Gastroesophageal sphincter (tissue), 4 donors: ENCODE results near the gene ARF6. TPM values are rescaled to one million over a fixed set of nuclear protein-coding genes. Genes with fewer than 3 reads are reported as not detected.

ENCODE experiments used
- ATAC-seq: fragments of 150-250 bp; one replicate; pipeline ENCODE4 v1.9.1; 2016; ENCODE audit warnings: mild to moderate bottlenecking, moderate library complexity
- H3K27ac ChIP-seq, 4 donors: fragments of 200-600 bp; sonication (generic) in 3 of 4; 1 replicate in 3 of 4; 2 replicates in 1 of 4; pipeline ENCODE4 v1.5.1; 2016 to 2019
- H3K27me3 ChIP-seq: fragments of 200-600 bp; sonication (generic); one replicate; pipeline ENCODE4 v1.5.1; 2019
- H3K36me3 ChIP-seq, 2 donors: fragments of 200-600 bp; sonication (generic); one replicate each; pipeline ENCODE4 v1.5.1; 2019; ENCODE audit warnings: control low read depth in 1 of 2
- H3K4me1 ChIP-seq, 3 donors: fragments of 200-600 bp; sonication (generic); 1 replicate in 2 of 3; 2 replicates in 1 of 3; pipeline ENCODE4 v1.5.1; 2016 to 2019; ENCODE audit warnings: control low read depth in 2 of 3
- H3K4me3 ChIP-seq, 2 donors: fragments of 200-600 bp; sonication (generic); one replicate each; pipeline ENCODE4 v1.5.1; 2019; ENCODE audit warnings: mild to moderate bottlenecking in 1 of 2, moderate library complexity in 1 of 2
- H3K9me3 ChIP-seq, 3 donors: fragments of 200-600 bp; sonication (generic); one replicate each; pipeline ENCODE4 v1.5.1; 2017 to 2019; ENCODE audit warnings: control low read depth in 2 of 3
- EP300 ChIP-seq: sonication (generic); formaldehyde crosslinking; IDR thresholded peaks from one replicate; pipeline ENCODE4 v1.6.1; 2017; ENCODE audit warnings: antibody characterized with exemption, mild to moderate bottlenecking
- POLR2A ChIP-seq, 2 donors: fragments of 450-650 bp; IDR thresholded peaks; one replicate each; pipeline ENCODE4 v1.6.1; 2017; ENCODE audit warnings: antibody characterized with exemption in 2 of 2, mild to moderate bottlenecking in 2 of 2, moderate library complexity in 1 of 2
- POLR2AphosphoS5 ChIP-seq: sonication (generic); formaldehyde crosslinking; IDR thresholded peaks from one replicate; pipeline ENCODE4 v1.6.1; 2017; ENCODE audit warnings: antibody characterized with exemption
- WGBS, 2 donors: methylation state at CpG; one replicate each; pipeline ENCODE4 v1.1.5; 2018; ENCODE audit warnings: low coverage in 1 of 2; 5-methylcytosine and 5-hydroxymethylcytosine counted together
- total RNA-seq, 4 donors: library from RNA; depleted of rRNA; stranded (reverse); fragments of >200 nt; gene quantifications; one replicate each; pipeline ENCODE4 v1.1.0, GENCODE V29; 2016
- TF ChIP-seq, protein P1 (sequence below), 4 experiments: fragments of 200-600 bp in 2 of 4; fragments of 450-650 bp in 2 of 4; sonication (generic) in 1 of 4; IDR thresholded peaks; one replicate each; pipeline ENCODE4 v1.5.1; 2017 to 2019; ENCODE audit warnings: antibody characterized with exemption in 4 of 4, mild to moderate bottlenecking in 2 of 4, moderate library complexity in 2 of 4

The ARF6 gene
- 10 to 100 TPM; 43.1 to 59.6 (median 51.3) TPM for total RNA-seq

DNA sequence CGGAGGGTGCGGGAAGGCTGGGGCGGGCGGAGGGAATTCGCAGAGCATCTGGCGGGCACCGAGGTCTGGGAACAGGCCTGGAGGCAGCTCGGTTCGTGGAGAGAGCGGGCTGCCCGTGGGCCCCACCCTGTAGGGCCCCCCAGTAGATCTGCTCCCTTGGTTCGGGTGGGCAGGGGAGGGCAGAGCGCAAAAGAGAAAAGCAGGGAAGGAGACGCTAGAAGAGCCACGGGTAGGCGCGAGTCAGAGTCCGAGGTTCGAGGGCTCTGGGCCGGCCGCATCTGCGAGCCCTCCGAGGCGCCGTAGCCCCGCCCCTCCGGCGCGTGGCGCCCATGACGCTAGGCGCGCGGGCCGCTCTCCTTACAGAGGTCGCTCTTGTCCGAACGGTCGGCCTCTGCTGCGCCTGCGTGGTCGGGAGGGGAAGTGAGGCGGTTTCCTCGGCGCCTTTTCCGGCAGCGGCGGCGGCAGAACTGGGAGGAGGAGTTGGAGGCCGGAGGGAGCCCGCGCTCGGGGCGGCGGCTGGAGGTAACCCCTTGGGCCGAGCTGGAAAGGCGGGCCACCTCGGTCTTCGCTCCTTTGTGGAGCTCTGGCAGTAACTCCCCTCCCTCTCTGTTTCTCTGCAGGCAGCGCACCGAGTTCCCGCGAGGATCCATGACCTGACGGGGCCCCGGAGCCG lies at the start of gene ARF6:
TSS of gene ARF6 (plus strand) at position 447 of the 673 bp plus-strand sequence. CDS start 655 bp downstream, outside the sequence.
- Histone ChIP-seq H3K27ac (peak within 1 kb of the TSS; percentile 99 to 100 (median 100)), H3K36me3 (no peaks in the 10 kb centered on the region), H3K4me3 (peak within 1 kb of the TSS; percentile 97 to 99), H3K27me3 (no peaks in the 10 kb centered on the region), H3K4me1 (peaks cover 0 to 49% (median 26%) of the 10 kb centered on the region in 3 donors), H3K9me3 (no peaks in the 10 kb centered on the region)
- WGBS, 2 donors: 0% methylated on average over 6 to 11 of the region's 66 CpGs
- peak; percentile 98 for ATAC-seq
- peak; percentile 93 for TF ChIP-seq POLR2AphosphoS5
- peak; percentile 88 to 95 for TF ChIP-seq POLR2A (IDR thresholded peaks at IDR 0.05)
- TF ChIP-seq, protein P1, sequence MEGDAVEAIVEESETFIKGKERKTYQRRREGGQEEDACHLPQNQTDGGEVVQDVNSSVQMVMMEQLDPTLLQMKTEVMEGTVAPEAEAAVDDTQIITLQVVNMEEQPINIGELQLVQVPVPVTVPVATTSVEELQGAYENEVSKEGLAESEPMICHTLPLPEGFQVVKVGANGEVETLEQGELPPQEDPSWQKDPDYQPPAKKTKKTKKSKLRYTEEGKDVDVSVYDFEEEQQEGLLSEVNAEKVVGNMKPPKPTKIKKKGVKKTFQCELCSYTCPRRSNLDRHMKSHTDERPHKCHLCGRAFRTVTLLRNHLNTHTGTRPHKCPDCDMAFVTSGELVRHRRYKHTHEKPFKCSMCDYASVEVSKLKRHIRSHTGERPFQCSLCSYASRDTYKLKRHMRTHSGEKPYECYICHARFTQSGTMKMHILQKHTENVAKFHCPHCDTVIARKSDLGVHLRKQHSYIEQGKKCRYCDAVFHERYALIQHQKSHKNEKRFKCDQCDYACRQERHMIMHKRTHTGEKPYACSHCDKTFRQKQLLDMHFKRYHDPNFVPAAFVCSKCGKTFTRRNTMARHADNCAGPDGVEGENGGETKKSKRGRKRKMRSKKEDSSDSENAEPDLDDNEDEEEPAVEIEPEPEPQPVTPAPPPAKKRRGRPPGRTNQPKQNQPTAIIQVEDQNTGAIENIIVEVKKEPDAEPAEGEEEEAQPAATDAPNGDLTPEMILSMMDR (IDR thresholded peaks at IDR 0.05): peak in 2 of 4 experiments; percentile 10 to 33
- TF ChIP-seq EP300: no peak

DNA sequence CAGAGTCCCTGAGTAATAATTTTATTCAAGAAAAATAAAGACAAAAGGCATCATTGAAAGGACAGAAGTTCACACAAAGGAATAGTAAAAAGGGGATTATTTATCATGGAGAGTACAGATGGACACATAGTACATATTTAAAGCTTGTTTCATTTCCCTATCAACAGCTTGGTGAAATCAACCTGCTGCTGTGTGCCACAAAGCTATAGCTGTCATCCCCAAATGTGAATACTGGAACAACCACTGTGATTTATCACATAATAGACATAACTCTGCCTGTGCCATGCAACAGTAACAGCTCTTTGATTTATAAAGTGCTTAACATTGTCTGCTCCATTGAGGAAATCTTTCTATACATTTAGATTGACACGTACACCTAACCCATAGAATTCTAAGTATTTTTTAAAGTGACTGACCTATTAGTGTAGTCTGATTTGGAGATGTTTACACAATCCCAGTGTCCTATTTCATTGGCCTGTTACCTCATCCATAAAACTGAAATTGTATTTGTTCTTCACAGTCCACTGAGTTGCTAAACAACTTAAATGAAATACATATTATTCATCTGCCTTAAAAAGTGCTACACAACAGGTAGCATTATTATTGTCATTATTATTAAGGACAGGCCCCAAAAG lies 43.6 kb upstream of the ARF6 start:
- H3K4me1 ChIP-seq: peaks cover 0 to 51% (median 8%) of the 10 kb centered on the region in 3 donors
- H3K27me3 ChIP-seq: no peaks in the 10 kb centered on the region
- peaks cover 3 to 58% of the 10 kb centered on the region in 2 donors for H3K36me3 ChIP-seq
- H3K9me3 ChIP-seq: no peaks in the 10 kb centered on the region
- WGBS, 2 donors: 70 to 88% methylated on average over 1 of the region's 1 CpG
- H3K4me3 ChIP-seq: no peak overlapping the region
- ATAC-seq: no peak
- H3K27ac ChIP-seq: no peak overlapping the region
- TF ChIP-seq POLR2A (IDR thresholded peaks at IDR 0.05): no peak
- no peak for TF ChIP-seq POLR2AphosphoS5
- TF ChIP-seq, protein P1 (IDR thresholded peaks at IDR 0.05): no peak
- no peak for TF ChIP-seq EP300

DNA sequence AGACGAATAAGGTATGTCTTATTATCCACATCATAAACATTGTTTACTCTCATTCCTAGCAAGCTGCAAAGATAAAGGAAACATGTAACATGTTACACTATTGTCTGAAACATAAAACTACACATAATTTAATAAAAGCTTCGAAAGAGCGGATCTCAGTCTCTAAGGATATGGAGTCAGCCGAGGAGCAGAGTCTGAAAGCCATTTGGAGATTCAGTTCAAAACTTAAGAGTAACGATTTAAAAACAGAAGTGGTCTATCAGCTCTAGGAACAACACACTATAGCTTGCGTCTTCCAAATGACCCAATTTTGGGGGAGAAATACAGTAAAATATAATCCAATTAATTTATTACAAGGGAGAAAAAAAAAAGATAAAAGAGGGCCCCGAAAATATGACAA lies 41.1 kb upstream of the ARF6 start:
- peaks cover 0 to 51% (median 8%) of the 10 kb centered on the region in 3 donors for H3K4me1 ChIP-seq
- 2 to 5% methylated on average over 7 of the region's 7 CpGs for WGBS, 2 donors
- H3K36me3 ChIP-seq: peaks cover 0 to 33% of the 10 kb centered on the region in 2 donors
- H3K4me3 ChIP-seq: peak overlapping the region; percentile 62 to 81
- TF ChIP-seq, protein P1 (IDR thresholded peaks at IDR 0.05): no peak
- TF ChIP-seq POLR2AphosphoS5 (no peak), POLR2A (IDR thresholded peaks at IDR 0.05) (no peak)
- H3K9me3 ChIP-seq: no peaks in the 10 kb centered on the region
- ATAC-seq: no peak
- H3K27ac ChIP-seq: peak overlapping the region; percentile 82 to 97 (median 89)
- H3K27me3 ChIP-seq: no peaks in the 10 kb centered on the region

DNA sequence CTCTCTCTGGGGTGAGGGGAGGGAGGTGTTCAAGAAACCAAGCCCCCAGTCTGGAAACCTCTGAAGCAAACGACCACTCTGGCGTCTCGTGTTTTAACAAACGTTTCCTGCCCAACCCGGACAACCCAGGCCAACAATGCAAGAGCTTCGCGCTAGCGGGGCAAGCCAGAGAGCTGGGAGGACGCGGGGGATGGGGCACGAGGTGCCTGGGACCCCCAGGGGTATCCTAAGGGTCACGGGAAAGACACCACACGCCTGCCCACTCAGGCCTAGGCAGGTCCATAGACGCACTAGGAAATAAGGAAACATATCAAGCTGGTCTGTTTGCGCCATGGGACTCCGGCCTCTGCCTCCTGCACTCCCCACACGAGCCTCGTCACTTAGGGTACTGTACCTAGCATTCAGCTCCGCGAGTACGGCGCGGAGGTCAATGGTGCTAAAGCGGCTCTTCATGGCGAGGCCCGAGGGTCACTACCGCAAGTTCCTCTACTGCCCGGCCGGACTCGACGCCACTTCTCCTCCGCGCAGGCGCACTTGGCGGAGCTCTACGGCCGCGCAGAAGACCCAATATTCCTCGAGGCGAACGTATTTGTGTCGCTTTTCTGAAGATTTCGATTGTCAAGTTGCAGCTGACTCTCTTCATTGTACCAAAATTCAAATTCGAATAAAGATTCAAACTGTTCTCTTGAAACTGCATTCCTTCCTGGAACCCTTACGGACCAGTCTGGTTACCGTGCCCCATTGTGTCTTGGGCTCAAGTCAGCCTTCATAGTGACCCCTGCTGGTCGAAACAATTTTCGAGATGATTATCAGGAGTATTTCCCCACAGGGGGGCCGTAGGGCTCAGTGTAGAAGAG lies 40.4 kb upstream of the ARF6 start, which contains the start of gene NEMF:
TSS of gene NEMF (minus strand) at position 488 of the 857 bp plus-strand sequence. CDS start at position 453, 35 bp downstream.
- Histone ChIP-seq H3K4me1 (peaks cover 0 to 51% (median 8%) of the 10 kb centered on the region in 3 donors), H3K4me3 (peak within 1 kb of the TSS; percentile 62 to 81), H3K27me3 (no peaks in the 10 kb centered on the region), H3K27ac (peak within 1 kb of the TSS; percentile 82 to 97 (median 89)), H3K36me3 (peaks cover 0 to 26% of the 10 kb centered on the region in 2 donors), H3K9me3 (no peaks in the 10 kb centered on the region)
- WGBS, 2 donors: 0 to 2% methylated on average over 15 to 17 of the region's 49 CpGs
- TF ChIP-seq EP300: no peak
- TF ChIP-seq, protein P1 (IDR thresholded peaks at IDR 0.05): peak; percentile 75 to 85 (median 82)
- peak; percentile 77 for TF ChIP-seq POLR2AphosphoS5
- peak; percentile 65 to 70 for TF ChIP-seq POLR2A (IDR thresholded peaks at IDR 0.05)
- peak; percentile 88 for ATAC-seq
